ENCODE data around the gene NTRK2. TPM values are rescaled to one million over a fixed set of nuclear protein-coding genes. Genes with fewer than 3 reads are reported as not detected.

NTRK2 gene
- total RNA-seq, 4 donors from 2014 or later = 2.9 to 15.9 (median 8.4) TPM

DNA sequence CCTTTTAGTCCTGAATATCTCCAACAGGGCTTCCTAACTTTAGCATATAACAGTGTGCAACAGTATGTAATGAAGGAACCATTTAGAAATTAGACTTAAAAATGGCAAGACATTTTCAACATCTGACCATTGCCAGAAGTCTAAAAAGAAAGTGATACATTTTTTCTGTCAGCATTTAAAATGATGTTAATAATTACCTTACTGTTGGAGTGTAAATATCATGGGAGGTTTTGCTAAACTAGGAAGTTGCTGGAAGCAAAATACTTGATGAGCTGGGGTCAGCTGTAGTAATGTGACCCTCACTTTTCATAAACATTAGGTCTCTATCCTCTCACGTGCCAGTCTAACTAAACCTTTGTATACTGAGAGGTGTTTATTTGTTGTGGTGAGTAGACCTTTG, 68.8 kb downstream of the NTRK2 start:
- Histone ChIP-seq H3K4me1 (no peaks in the 10 kb centered on the region), H3K9me3 (no peaks in the 10 kb centered on the region), H3K27me3 (no peaks in the 10 kb centered on the region), H3K36me3 (no peaks in the 10 kb centered on the region), H3K27ac (no peak overlapping the region), H3K4me3 (no peak overlapping the region)
- WGBS, 2 donors = 58 to 77% methylated on average over 1 of the region's 1 CpG
- DNase-seq = no peak
- TF ChIP-seq, protein P1, sequence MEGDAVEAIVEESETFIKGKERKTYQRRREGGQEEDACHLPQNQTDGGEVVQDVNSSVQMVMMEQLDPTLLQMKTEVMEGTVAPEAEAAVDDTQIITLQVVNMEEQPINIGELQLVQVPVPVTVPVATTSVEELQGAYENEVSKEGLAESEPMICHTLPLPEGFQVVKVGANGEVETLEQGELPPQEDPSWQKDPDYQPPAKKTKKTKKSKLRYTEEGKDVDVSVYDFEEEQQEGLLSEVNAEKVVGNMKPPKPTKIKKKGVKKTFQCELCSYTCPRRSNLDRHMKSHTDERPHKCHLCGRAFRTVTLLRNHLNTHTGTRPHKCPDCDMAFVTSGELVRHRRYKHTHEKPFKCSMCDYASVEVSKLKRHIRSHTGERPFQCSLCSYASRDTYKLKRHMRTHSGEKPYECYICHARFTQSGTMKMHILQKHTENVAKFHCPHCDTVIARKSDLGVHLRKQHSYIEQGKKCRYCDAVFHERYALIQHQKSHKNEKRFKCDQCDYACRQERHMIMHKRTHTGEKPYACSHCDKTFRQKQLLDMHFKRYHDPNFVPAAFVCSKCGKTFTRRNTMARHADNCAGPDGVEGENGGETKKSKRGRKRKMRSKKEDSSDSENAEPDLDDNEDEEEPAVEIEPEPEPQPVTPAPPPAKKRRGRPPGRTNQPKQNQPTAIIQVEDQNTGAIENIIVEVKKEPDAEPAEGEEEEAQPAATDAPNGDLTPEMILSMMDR (IDR thresholded peaks at IDR 0.05) = no peak
- no peak for TF ChIP-seq POLR2A (IDR thresholded peaks at IDR 0.05)
- intact Hi-C loops (cut with DNase I) = no loop called here

DNA sequence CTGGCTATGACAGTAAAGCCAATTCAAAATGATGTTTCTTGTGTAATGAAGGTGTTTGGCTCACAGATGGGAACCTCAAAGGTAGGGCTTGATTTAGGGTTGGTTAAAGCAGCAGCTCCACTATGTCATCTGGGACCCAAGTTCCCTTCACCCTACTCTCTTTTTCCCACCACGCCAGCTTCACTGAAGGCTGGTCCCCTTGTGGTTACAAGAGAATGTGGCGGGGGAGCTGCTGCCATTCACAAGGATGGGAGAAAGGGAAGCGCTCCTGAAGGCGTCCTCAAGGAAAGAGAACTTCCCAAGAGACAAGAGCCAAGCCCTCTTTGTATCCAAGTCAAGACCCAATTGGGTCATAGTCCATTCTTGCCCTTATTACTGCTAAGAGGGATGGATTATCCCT, 72.7 kb downstream of the NTRK2 start:
- no peak for DNase-seq
- H3K9me3 ChIP-seq = no peaks in the 10 kb centered on the region
- H3K36me3 ChIP-seq = no peaks in the 10 kb centered on the region
- H3K27me3 ChIP-seq = no peaks in the 10 kb centered on the region
- no peak for TF ChIP-seq POLR2A (IDR thresholded peaks at IDR 0.05)
- TF ChIP-seq, protein P1 (IDR thresholded peaks at IDR 0.05) = no peak
- H3K27ac ChIP-seq = no peak overlapping the region
- 92% methylated on average over 3 to 4 of the region's 4 CpGs for WGBS, 2 donors
- intact Hi-C loops (cut with DNase I) = no loop called here
- H3K4me1 ChIP-seq = no peaks in the 10 kb centered on the region
- H3K4me3 ChIP-seq = no peak overlapping the region

DNA sequence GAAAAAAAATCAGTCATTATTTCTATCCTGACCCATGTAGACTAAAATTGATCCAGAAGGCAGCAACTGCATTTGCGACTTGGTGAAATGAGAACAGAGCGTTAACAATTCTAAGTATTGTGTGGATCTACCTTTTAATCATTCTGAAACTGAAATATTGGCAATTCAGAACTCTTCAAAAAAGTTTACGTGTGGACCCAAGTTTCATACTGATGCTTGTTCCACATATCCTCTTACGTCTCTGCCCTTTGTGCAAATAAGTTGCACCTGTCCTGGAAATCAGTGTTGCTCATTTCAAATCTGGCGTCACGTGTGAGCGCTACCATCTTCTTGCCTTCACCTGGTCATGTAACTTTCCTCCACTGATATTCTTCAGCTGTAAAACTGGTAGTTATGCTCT, 74.7 kb downstream of the NTRK2 start:
- Histone ChIP-seq H3K27me3 (no peaks in the 10 kb centered on the region), H3K4me1 (no peaks in the 10 kb centered on the region), H3K27ac (no peak overlapping the region), H3K4me3 (no peak overlapping the region), H3K36me3 (no peaks in the 10 kb centered on the region), H3K9me3 (no peaks in the 10 kb centered on the region)
- TF ChIP-seq, protein P1 (IDR thresholded peaks at IDR 0.05) = no peak
- TF ChIP-seq POLR2A (IDR thresholded peaks at IDR 0.05) = no peak
- intact Hi-C loops (cut with DNase I) = no loop called here
- WGBS, 2 donors = 86 to 92% methylated on average over 7 of the region's 7 CpGs
- no peak for DNase-seq

DNA sequence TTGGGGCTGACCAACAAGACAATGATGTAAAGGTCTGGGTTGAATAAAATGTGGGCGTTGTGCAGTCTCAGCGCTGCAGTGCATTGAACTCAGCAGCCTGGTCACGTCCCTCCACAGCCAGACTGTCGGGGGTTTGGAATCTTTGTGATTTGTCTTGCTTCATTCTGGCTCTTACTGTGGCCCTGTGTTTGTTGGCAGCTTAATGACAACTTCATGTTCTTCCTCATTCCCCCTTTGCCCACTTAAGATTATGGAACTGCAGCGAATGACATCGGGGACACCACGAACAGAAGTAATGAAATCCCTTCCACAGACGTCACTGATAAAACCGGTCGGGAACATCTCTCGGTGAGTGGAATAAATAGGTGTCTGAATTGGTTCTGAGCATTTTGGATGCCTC, 75.2 kb downstream of the NTRK2 start:
- no peak overlapping the region for H3K4me3 ChIP-seq
- H3K36me3 ChIP-seq = no peaks in the 10 kb centered on the region
- intact Hi-C loops (cut with DNase I) = no loop called here
- no peaks in the 10 kb centered on the region for H3K27me3 ChIP-seq
- H3K9me3 ChIP-seq = no peaks in the 10 kb centered on the region
- DNase-seq = no peak
- peaks cover 0 to under 1% (median 0%) of the 10 kb centered on the region in 3 donors for H3K4me1 ChIP-seq
- no peak overlapping the region for H3K27ac ChIP-seq
- 92% methylated on average over 10 to 11 of the region's 11 CpGs for WGBS, 2 donors
- TF ChIP-seq, protein P1 (IDR thresholded peaks at IDR 0.05) = no peak
- no peak for TF ChIP-seq POLR2A (IDR thresholded peaks at IDR 0.05)

DNA sequence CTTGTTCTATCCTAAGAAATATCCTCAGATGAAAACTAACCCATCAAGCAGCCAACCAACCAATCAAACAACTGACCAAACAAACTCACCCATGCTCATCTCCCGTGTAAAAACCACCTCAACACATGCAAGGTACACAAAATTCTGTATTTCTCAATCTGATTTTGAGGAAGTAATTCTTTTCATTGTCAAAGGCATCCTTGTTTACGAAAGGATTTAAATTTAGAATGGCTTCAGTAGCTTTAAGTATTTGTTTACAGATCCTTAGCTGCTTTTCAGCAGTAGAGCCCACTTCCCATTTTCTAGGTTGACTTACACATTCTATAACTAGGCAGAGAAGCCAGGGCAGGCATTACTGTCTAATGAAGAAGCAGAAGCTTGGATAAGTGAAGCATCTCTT, 78.6 kb downstream of the NTRK2 start:
- Histone ChIP-seq H3K9me3 (no peaks in the 10 kb centered on the region), H3K4me3 (no peak overlapping the region), H3K27ac (no peak overlapping the region), H3K4me1 (peaks cover 0 to 25% (median 8%) of the 10 kb centered on the region in 3 donors), H3K36me3 (no peaks in the 10 kb centered on the region), H3K27me3 (no peaks in the 10 kb centered on the region)
- TF ChIP-seq, protein P1 (IDR thresholded peaks at IDR 0.05) = no peak
- no peak for DNase-seq
- 57 to 76% methylated on average over 2 of the region's 2 CpGs for WGBS, 2 donors
- intact Hi-C loops (cut with DNase I) = no loop called here
